IMR-90 (cell line): ENCODE data around the gene FBXW11. TPM values are rescaled to one million over a fixed set of nuclear protein-coding genes. Genes with fewer than 3 reads are reported as not detected.

Experiments
- ATAC-seq: fragments of 200-7000 bp; cut with Tn5 transposase; 2 replicates; pipeline ENCODE4 v1.9.1; 2020; ENCODE audit warnings: low read depth, mild to moderate bottlenecking, moderate library complexity
- BruUV-seq: library from RNA; stranded (reverse); fragments of 400-500 nt; replicated peaks from 2 replicates; lab custom pipeline; 2021; lab: Mats Ljungman, UMichigan
- CTCF ChIA-PET: fragments of 300-600 bp; formaldehyde crosslinking; extraction: SDS; loops from one replicate; lab custom pipeline; 2021; ENCODE audit warnings: antibody characterized with exemption; lab: Yijun Ruan, JAX
- POLR2A ChIA-PET: fragments of 300-600 bp; sonication (Branson Sonifier 250); formaldehyde crosslinking; loops from one replicate; lab custom pipeline; 2022; ENCODE audit warnings: antibody characterized with exemption; ENCODE audit not compliant: unreplicated experiment; lab: Charles Lee
- DNase-seq: peaks from one replicate; pipeline ENCODE4 v3.0.0; 2013
- H2AFZ ChIP-seq: replicated peaks from 2 replicates; pipeline ENCODE3; 2013; ENCODE audit warnings: low read length, mild to moderate bottlenecking; ENCODE audit not compliant: poor library complexity
- H2AK5ac ChIP-seq: 2 replicates; pipeline ENCODE4 v1.6.1; 2013; ENCODE audit warnings: low read depth, low read length, inconsistent platforms
- H2AK9ac ChIP-seq: replicated peaks from 2 replicates; pipeline ENCODE3; 2013; ENCODE audit warnings: mild to moderate bottlenecking, low read depth, low read length, moderate library complexity; ENCODE audit not compliant: poor library complexity
- H2BK120ac ChIP-seq: 2 replicates; pipeline ENCODE4 v1.6.1; 2013; ENCODE audit warnings: low read depth, low read length, inconsistent platforms
- H2BK15ac ChIP-seq: 3 replicates; pipeline ENCODE4 v1.6.1; 2013; ENCODE audit warnings: low read depth, low read length, inconsistent platforms
- H2BK20ac ChIP-seq: 2 replicates; pipeline ENCODE4 v1.6.1; 2013; ENCODE audit warnings: low read depth, mild to moderate bottlenecking, inconsistent platforms, low read length, moderate library complexity
- H2BK5ac ChIP-seq: 2 replicates; pipeline ENCODE4 v1.6.1; 2013; ENCODE audit warnings: mild to moderate bottlenecking, low read depth, low read length, inconsistent platforms; ENCODE audit not compliant: poor library complexity, severe bottlenecking
- H3K14ac ChIP-seq: replicated peaks from 2 replicates; pipeline ENCODE4 v1.6.1; 2013; ENCODE audit warnings: low read depth, low read length, inconsistent platforms
- H3K18ac ChIP-seq: 2 replicates; pipeline ENCODE4 v1.6.1; 2013; ENCODE audit warnings: low read depth, low read length, control low read depth
- H3K23ac ChIP-seq: 2 replicates; pipeline ENCODE4 v1.6.1; 2013; ENCODE audit warnings: low read depth, low read length, inconsistent platforms
- H3K27ac ChIP-seq: 2 replicates; pipeline ENCODE4 v1.5.1; 2013; ENCODE audit warnings: mild to moderate bottlenecking, control low read depth, low read length; ENCODE audit not compliant: insufficient read depth
- H3K27me3 ChIP-seq: 2 replicates; pipeline ENCODE4 v1.6.1; 2013; ENCODE audit warnings: low read length; ENCODE audit not compliant: control insufficient read depth, insufficient read depth
- H3K36me3 ChIP-seq: 2 replicates; pipeline ENCODE4 v1.6.1; 2013; ENCODE audit warnings: low read length, mixed read lengths; ENCODE audit not compliant: control insufficient read depth, insufficient read depth
- H3K4ac ChIP-seq: 2 replicates; pipeline ENCODE4 v1.6.1; 2013; ENCODE audit warnings: low read depth, low read length, inconsistent platforms
- H3K4me1 ChIP-seq: 2 replicates; pipeline ENCODE4 v1.6.1; 2013; ENCODE audit warnings: low read length, mixed read lengths; ENCODE audit not compliant: control insufficient read depth, insufficient read depth
- H3K4me2 ChIP-seq: 2 replicates; pipeline ENCODE4 v1.6.1; 2013; ENCODE audit warnings: low read depth, mild to moderate bottlenecking, control low read depth, low read length, moderate library complexity
- H3K4me3 ChIP-seq: 2 replicates; pipeline ENCODE4 v1.5.1; 2013; ENCODE audit warnings: low read depth, mild to moderate bottlenecking, control low read depth, low read length, moderate library complexity; ENCODE audit not compliant: insufficient read depth
- H3K56ac ChIP-seq: 2 replicates; pipeline ENCODE4 v1.6.1; 2013; ENCODE audit warnings: low read length, inconsistent platforms; ENCODE audit not compliant: insufficient read depth; ENCODE audit errors: extremely low read depth
- H3K79me1 ChIP-seq, 2 experiments: 2 replicates each; pipeline ENCODE4 v1.6.1; 2013; ENCODE audit warnings: low read length in 2 of 2, inconsistent platforms in 1 of 2, low read depth in 1 of 2
- H3K9ac ChIP-seq: 2 replicates; pipeline ENCODE4 v1.6.1; 2013; ENCODE audit warnings: low read depth, low read length, control low read depth
- H3K9me1 ChIP-seq: 2 replicates; pipeline ENCODE4 v1.6.1; 2013; ENCODE audit warnings: low read length, inconsistent platforms; ENCODE audit not compliant: insufficient read depth
- H3K9me3 ChIP-seq: 2 replicates; pipeline ENCODE4 v1.6.1; 2013; ENCODE audit warnings: low read length; ENCODE audit not compliant: control insufficient read depth, insufficient read depth
- H4K20me1 ChIP-seq: 2 replicates; pipeline ENCODE4 v1.6.1; 2013; ENCODE audit warnings: low read length, inconsistent platforms; ENCODE audit not compliant: insufficient read depth
- H4K5ac ChIP-seq: 2 replicates; pipeline ENCODE4 v1.6.1; 2013; ENCODE audit warnings: mild to moderate bottlenecking, low read depth, low read length, control low read depth
- H4K8ac ChIP-seq, 2 experiments: 2 replicates each; pipeline ENCODE4 v1.6.1; 2013; ENCODE audit warnings: low read depth in 2 of 2, low read length in 2 of 2, control low read depth in 1 of 2, inconsistent platforms in 1 of 2
- H4K91ac ChIP-seq: 2 replicates; pipeline ENCODE4 v1.6.1; 2013; ENCODE audit warnings: low read depth, low read length, inconsistent platforms; ENCODE audit not compliant: insufficient read depth
- BHLHE40 ChIP-seq: fragments of 150-350 bp; IDR thresholded peaks from 2 replicates; pipeline ENCODE4 v1.6.1; 2016; ENCODE audit warnings: mild to moderate bottlenecking, low read depth, low read length
- NFE2L2 ChIP-seq: fragments of 150-350 bp; IDR thresholded peaks from 2 replicates; pipeline ENCODE4 v1.6.1; 2016; ENCODE audit warnings: low read depth, mild to moderate bottlenecking, low read length
- RFX5 ChIP-seq: IDR thresholded peaks from 2 replicates; pipeline ENCODE4 v1.8.0; 2012; ENCODE audit warnings: low read depth, mild to moderate bottlenecking, low read length, moderate library complexity
- WGBS, 2 experiments: methylation state at CpG; one replicate each; pipeline versions ENCODE4 v1.1.5 to v1.1.7; 2013; ENCODE audit warnings: missing lambda C conversion rate in 2 of 2; ENCODE audit not compliant: insufficient read length in 1 of 2; ENCODE audit errors: extremely low coverage in 2 of 2; 5-methylcytosine and 5-hydroxymethylcytosine counted together
- dilution Hi-C: fragments of 300-500 bp; cut with HindIII; formaldehyde crosslinking; loops from one replicate; pipeline ENCODE4 v1.14.3; 2018; ENCODE audit warnings: low sequenced_read_pairs; ENCODE audit not compliant: unreplicated experiment
- in situ Hi-C: fragments of 300-500 bp; cut with MboI; formaldehyde crosslinking; loops from 3 replicates; pipeline ENCODE4 v1.14.3; 2019; ENCODE audit warnings: low sequenced_read_pairs, inconsistent platforms, mixed read lengths
- intact Hi-C: fragments of 100-400 bp; cut with micrococcal nuclease; formaldehyde crosslinking; loops from 2 replicates; pipeline ENCODE4 v1.10.0; 2022
- polyA plus RNA-seq, 3 experiments: library from polyadenylated mRNA; depleted of rRNA; stranded (reverse); fragments of >200 nt; gene quantifications; 2 replicates each; pipeline ENCODE4 v1.2.3, GENCODE V29; 2012; ENCODE audit warnings: low replicate concordance in 1 of 3
- total RNA-seq: library from RNA; depleted of rRNA; stranded (reverse); fragments of >200 nt; gene quantifications from 2 replicates; pipeline ENCODE4 v1.2.3, GENCODE V29; 2012

FBXW11 gene
- total and polyA plus RNA-seq, 2 of the 4 experiments (the other 2 are of a cell fraction): 34.3 to 97.1 TPM

GRCh38 chr5:171999100-171999499, 7.3 kb downstream of the FBXW11 start:
- H4K8ac ChIP-seq: no peak overlapping the region
- H3K4ac ChIP-seq: no peak overlapping the region
- no peak overlapping the region for H3K14ac ChIP-seq
- no peak overlapping the region for H2BK5ac ChIP-seq
- WGBS, 2 experiments: no CpG with 5 or more reads among the region's 2 CpGs
- no peak overlapping the region for H2BK120ac ChIP-seq
- ChIA-PET POLR2A (no interaction called here), CTCF (interaction anchor here (1.0 kb wide), 1 partner anchor 87 kb away, joined by 3 read pairs; no protein-coding TSS in a partner anchor)
- no peak overlapping the region for H3K18ac ChIP-seq
- H2AK9ac ChIP-seq: no peak overlapping the region
- H3K9me1 ChIP-seq: peaks cover 17% of the 10 kb centered on the region
- no peaks in the 10 kb centered on the region for H3K9me3 ChIP-seq
- H3K79me1 ChIP-seq: peaks cover 13 to 75% of the 10 kb centered on the region in 2 experiments; a peak in 3 of 4 replicates
- dilution Hi-C loops (no loop called here), in situ Hi-C loops (no loop called here), intact Hi-C loops (loop anchor here (5.0 kb wide), 1 partner anchor 42 kb away; no protein-coding TSS in a partner anchor)
- H2BK15ac ChIP-seq: no peak overlapping the region
- no peak overlapping the region for H3K4me3 ChIP-seq
- DNase-seq: no peak
- no peak overlapping the region for H2AK5ac ChIP-seq
- no peak for TF ChIP-seq RFX5
- TF ChIP-seq BHLHE40: no peak
- no peak for TF ChIP-seq NFE2L2
- peaks cover 89% of the 10 kb centered on the region for H4K20me1 ChIP-seq
- H3K23ac ChIP-seq: no peak overlapping the region
- no peaks in the 10 kb centered on the region; the same call in 1 of the 2 replicates for H3K36me3 ChIP-seq
- H2BK20ac ChIP-seq: no peak overlapping the region
- no peak overlapping the region for H3K9ac ChIP-seq
- H3K4me1 ChIP-seq: peaks cover 8% of the 10 kb centered on the region
- no peak overlapping the region for H4K5ac ChIP-seq
- H4K91ac ChIP-seq: no peak overlapping the region
- no peak overlapping the region for H3K4me2 ChIP-seq
- BruUV-seq: no TSS peak
- H3K27ac ChIP-seq: no peak overlapping the region
- no peaks in the 10 kb centered on the region for H3K27me3 ChIP-seq
- H3K56ac ChIP-seq: no peak overlapping the region
- H2AFZ ChIP-seq: no peak overlapping the region
- ATAC-seq: no peak
